Loucy (cell line): ENCODE measurements around the gene POLR3B.
"Not testable (repeated sequence)": the region's sequence is repeated elsewhere in the genome, so short reads cannot be mapped to it uniquely, and the experiment has no call there.

Source experiments
- H2AFZ ChIP-seq: fragments of 200-600 bp; sonication (generic); 2 replicates; pipeline ENCODE4 v1.6.0; 2016; ENCODE audit warnings: antibody characterized with exemption, mild to moderate bottlenecking, low read length, moderate library complexity
- H3F3A ChIP-seq: fragments of 200-600 bp; 2 replicates; pipeline ENCODE4 v1.6.0; 2016; ENCODE audit warnings: antibody characterized with exemption, low read depth, mild to moderate bottlenecking
- H3K27me3 ChIP-seq: fragments of 200-600 bp; sonication (generic); 2 replicates; pipeline ENCODE4 v1.6.1; 2014; ENCODE audit warnings: low read length, mild to moderate bottlenecking; ENCODE audit not compliant: insufficient read depth, poor library complexity, severe bottlenecking
- H3K36me3 ChIP-seq: fragments of 200-600 bp; sonication (generic); 2 replicates; pipeline ENCODE4 v1.6.1; 2016; ENCODE audit warnings: low read length; ENCODE audit not compliant: insufficient read depth
- H3K4me1 ChIP-seq: fragments of 200-600 bp; sonication (generic); 2 replicates; pipeline ENCODE4 v1.5.1; 2014; ENCODE audit warnings: low read length, mild to moderate bottlenecking; ENCODE audit not compliant: insufficient read depth, poor library complexity, severe bottlenecking
- H3K4me2 ChIP-seq: fragments of 200-600 bp; sonication (generic); 2 replicates; pipeline ENCODE4 v1.6.0; 2014; ENCODE audit warnings: antibody characterized with exemption, low read length, low read depth, mild to moderate bottlenecking; ENCODE audit not compliant: poor library complexity, severe bottlenecking
- H3K4me3 ChIP-seq: fragments of 200-600 bp; sonication (generic); 2 replicates; pipeline ENCODE4 v1.5.1; 2014; ENCODE audit warnings: low read length, mild to moderate bottlenecking, mixed read lengths; ENCODE audit not compliant: poor library complexity, severe bottlenecking
- H3K79me2 ChIP-seq: fragments of 200-600 bp; sonication (generic); 2 replicates; pipeline ENCODE4 v1.6.1; 2014; ENCODE audit warnings: low read length; ENCODE audit not compliant: insufficient read depth
- H3K9ac ChIP-seq: fragments of 200-600 bp; sonication (generic); 2 replicates; pipeline ENCODE4 v1.6.0; 2014; ENCODE audit warnings: mild to moderate bottlenecking, low read depth, low read length, moderate library complexity; ENCODE audit not compliant: poor library complexity, severe bottlenecking
- H3K9me2 ChIP-seq: fragments of 200-600 bp; sonication (generic); replicated peaks from 2 replicates; pipeline ENCODE4 v1.6.1; 2016; ENCODE audit warnings: low read depth, low read length, mixed read lengths
- H3K9me3 ChIP-seq: fragments of 200-600 bp; sonication (generic); 2 replicates; pipeline ENCODE4 v1.6.1; 2014; ENCODE audit warnings: mild to moderate bottlenecking, antibody characterized with exemption, low read length, low read depth; ENCODE audit not compliant: insufficient read depth
- H4K20me1 ChIP-seq: fragments of 200-600 bp; sonication (generic); 2 replicates; pipeline ENCODE4 v1.6.0; 2014; ENCODE audit warnings: antibody characterized with exemption, low read length, mild to moderate bottlenecking; ENCODE audit not compliant: insufficient read depth, poor library complexity, severe bottlenecking
- EZH2phosphoT487 ChIP-seq: fragments of 200-600 bp; IDR thresholded peaks from 2 replicates; pipeline ENCODE4 v1.6.1; 2018; ENCODE audit warnings: antibody characterized with exemption, mild to moderate bottlenecking, moderate library complexity, borderline replicate concordance
- TF ChIP-seq, protein P1 (sequence below): fragments of 200-600 bp; sonication (generic); conservative IDR thresholded peaks from 2 replicates; pipeline ENCODE4 v1.5.1; 2014; ENCODE audit warnings: mild to moderate bottlenecking, antibody characterized with exemption, low read length

The POLR3B gene

DNA sequence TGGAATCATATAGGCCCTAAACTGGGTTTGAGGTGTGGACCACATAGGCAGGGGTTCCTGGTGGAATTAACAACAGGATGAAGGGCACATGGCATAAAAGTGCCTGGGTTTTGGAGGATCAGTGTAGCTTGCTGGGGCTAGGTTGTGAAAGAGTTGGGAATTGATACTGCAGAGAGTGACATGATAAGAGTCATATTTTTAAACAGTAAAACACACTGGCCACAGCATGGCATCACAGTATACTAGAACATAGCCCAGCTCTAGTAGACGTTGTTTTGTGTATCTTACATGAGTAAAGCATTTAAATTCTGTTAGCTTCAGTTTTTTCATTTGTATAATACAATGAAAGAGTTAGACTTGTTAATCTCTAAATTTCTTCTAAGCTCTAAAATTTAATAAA is 102.0 kb downstream of the POLR3B start:
- TF ChIP-seq, protein P1, sequence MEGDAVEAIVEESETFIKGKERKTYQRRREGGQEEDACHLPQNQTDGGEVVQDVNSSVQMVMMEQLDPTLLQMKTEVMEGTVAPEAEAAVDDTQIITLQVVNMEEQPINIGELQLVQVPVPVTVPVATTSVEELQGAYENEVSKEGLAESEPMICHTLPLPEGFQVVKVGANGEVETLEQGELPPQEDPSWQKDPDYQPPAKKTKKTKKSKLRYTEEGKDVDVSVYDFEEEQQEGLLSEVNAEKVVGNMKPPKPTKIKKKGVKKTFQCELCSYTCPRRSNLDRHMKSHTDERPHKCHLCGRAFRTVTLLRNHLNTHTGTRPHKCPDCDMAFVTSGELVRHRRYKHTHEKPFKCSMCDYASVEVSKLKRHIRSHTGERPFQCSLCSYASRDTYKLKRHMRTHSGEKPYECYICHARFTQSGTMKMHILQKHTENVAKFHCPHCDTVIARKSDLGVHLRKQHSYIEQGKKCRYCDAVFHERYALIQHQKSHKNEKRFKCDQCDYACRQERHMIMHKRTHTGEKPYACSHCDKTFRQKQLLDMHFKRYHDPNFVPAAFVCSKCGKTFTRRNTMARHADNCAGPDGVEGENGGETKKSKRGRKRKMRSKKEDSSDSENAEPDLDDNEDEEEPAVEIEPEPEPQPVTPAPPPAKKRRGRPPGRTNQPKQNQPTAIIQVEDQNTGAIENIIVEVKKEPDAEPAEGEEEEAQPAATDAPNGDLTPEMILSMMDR, result no peak
- Histone ChIP-seq H3K36me3 (peaks cover 31% of the 10 kb centered on the region; the same call in 1 of the 2 replicates), H2AFZ (no peak overlapping the region), H3K4me1 (no peaks in the 10 kb centered on the region), H3K9me2 (no peaks in the 10 kb centered on the region), H3K9me3 (no peaks in the 10 kb centered on the region), H3K9ac (no peak overlapping the region), H4K20me1 (no peaks in the 10 kb centered on the region), H3F3A (no peaks in the 10 kb centered on the region), H3K79me2 (no peaks in the 10 kb centered on the region), H3K27me3 (no peaks in the 10 kb centered on the region), H3K4me2 (no peak overlapping the region), H3K4me3 (no peak overlapping the region)

DNA sequence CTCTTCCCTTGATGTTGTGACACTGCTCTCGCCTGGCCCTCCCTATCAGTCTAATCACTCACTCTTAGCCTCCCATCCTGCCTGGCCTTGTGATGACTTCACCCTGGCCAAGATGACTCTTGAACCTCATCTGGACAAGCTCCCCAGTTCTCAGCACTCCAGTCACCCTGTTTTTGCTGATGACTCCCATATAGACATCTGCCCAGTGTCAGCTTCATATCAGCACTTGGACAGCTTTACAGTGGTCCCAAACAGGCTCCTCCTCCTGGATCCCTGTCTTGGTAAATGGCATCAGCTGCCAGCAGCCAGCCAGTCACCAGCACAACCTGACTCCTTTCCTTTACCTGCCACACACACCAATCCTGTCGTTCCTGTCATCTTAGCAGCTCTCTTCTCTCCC is 104.2 kb downstream of the POLR3B start:
- Histone ChIP-seq H3K9me3 (no peaks in the 10 kb centered on the region), H3F3A (no peaks in the 10 kb centered on the region), H3K4me2 (no peak overlapping the region), H3K4me3 (no peak overlapping the region), H3K79me2 (no peaks in the 10 kb centered on the region), H3K36me3 (peaks cover 27% of the 10 kb centered on the region; the same call in 1 of the 2 replicates), H3K9me2 (no peaks in the 10 kb centered on the region), H3K27me3 (no peaks in the 10 kb centered on the region), H3K9ac (no peak overlapping the region), H4K20me1 (no peaks in the 10 kb centered on the region), H3K4me1 (no peaks in the 10 kb centered on the region), H2AFZ (no peak overlapping the region)
- TF ChIP-seq, protein P1, result no peak
- TF ChIP-seq EZH2phosphoT487, result no peak

DNA sequence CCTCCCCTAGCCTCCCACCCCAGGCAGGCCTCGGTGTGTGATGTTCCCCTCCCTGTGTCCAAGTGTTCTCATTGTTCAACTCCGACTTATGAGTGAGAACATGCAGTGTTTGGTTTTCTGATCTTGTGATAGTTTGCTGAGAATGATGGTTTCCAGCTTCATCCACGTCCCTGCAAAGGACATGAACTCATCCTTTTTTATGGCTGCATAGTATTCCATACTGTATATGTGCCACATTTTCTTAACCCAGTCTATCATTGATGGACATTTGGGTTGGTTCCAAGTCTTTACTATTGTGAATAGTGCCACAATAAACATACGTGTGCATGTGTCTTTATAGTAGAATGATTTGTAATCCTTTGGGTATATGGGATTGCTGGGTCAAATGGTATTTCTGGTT is 108.1 kb downstream of the POLR3B start:
- not testable (repeated sequence) for H3K27me3 ChIP-seq, H4K20me1 ChIP-seq, H3K4me3 ChIP-seq, H2AFZ ChIP-seq, H3K9me2 ChIP-seq, H3F3A ChIP-seq, H3K4me1 ChIP-seq, H3K9ac ChIP-seq, H3K4me2 ChIP-seq, H3K36me3 ChIP-seq, H3K79me2 ChIP-seq, H3K9me3 ChIP-seq

DNA sequence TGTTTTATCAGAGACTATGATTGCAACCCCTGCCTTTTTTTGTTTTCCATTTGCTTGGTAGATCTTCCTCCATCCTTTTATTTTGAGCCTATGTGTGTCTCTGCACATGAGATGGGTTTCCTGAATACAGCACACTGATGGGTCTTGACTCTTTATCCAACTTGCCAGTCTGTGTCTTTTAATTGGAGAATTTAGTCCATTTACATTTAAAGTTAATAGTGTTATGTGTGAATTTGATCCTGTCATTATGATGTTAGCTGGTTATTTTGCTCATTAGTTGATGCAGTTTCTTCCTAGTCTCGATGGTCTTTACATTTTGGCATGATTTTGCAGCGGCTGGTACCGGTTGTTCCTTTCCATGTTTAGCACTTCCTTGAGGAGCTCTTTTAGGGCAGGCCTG is 118.1 kb downstream of the POLR3B start:
- not testable (repeated sequence) for H3K9me2 ChIP-seq, H3K4me3 ChIP-seq, H3K9me3 ChIP-seq, H3K27me3 ChIP-seq, H3K9ac ChIP-seq, H3K79me2 ChIP-seq, H3K4me1 ChIP-seq, H3K4me2 ChIP-seq, H4K20me1 ChIP-seq, H2AFZ ChIP-seq, H3F3A ChIP-seq
- peaks cover 10% of the 10 kb centered on the region; the same call in 1 of the 2 replicates for H3K36me3 ChIP-seq

DNA sequence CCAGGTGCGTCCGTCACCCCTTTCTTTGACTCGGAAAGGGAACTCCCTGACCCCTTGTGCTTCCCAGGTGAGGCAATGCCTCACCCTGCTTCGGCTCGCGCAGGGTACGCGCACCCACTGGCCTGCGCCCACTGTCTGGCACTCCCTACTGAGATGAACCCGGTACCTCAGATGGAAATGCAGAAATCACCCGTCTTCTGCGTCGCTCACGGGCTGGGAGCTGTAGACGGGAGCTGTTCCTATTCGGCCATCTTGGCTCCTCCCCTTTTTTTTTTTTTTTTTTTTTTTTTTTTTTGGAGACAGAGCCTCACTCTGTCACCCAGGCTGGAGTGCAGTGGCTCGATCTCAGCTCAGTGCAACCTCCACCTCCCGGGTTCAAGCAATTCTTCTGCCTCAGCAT is 120.1 kb downstream of the POLR3B start:
- not testable (repeated sequence) for H3K9me3 ChIP-seq, H3F3A ChIP-seq, H3K4me2 ChIP-seq, H3K4me1 ChIP-seq, H3K36me3 ChIP-seq, H2AFZ ChIP-seq, H3K27me3 ChIP-seq, H3K4me3 ChIP-seq, H3K9ac ChIP-seq, H3K79me2 ChIP-seq, H3K9me2 ChIP-seq, H4K20me1 ChIP-seq
